ENCODE measurements around the gene STK32C. TPM values are rescaled to one million over a fixed set of nuclear protein-coding genes. Genes with fewer than 3 reads are reported as not detected.

The STK32C gene
- total and polyA plus RNA-seq, 7 donors, result 3.6 to 11.7 (median 6.6) TPM

DNA sequence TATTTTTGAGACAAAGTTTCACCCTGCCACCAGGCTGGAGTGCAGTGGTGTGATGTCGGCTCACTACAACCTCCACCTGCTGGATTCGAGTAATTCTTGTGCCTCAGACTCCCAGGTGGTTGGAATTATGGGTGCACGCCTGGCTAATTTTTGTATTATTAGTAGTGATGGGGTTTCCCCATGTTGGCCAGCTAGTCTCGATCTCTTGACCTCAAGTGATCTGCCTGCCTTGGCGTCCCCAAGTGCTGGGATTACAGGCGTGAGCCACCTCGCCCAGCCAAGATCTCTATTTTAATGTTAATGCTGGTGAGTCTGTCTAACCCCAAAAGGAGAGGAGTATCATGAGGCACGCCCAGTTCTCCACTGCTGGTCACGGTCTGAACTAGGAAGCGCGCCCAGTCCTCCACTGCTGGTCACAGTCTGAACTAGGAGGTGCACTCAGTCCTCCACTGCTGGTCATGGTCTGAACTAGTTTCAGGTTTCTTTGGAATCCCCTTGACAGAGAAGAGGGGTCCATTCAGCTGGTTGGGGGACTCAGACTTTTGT lies 18.7 kb upstream of the STK32C start:
- DNase-seq (no peak), ATAC-seq (no peak)
- Histone ChIP-seq H3K4me1 (peaks cover 22% of the 10 kb centered on the region), H3K4me3 (no peak overlapping the region), H3K27ac (no peak overlapping the region), H3K36me3 (ENCODE audit: insufficient read depth in 1 of 2, low read depth in 1 of 2) (peaks cover 0 to 4% of the 10 kb centered on the region in 2 donors), H3K27me3 (ENCODE audit: insufficient read depth in 3 of 3, low read length in 2 of 3) (no peaks in the 10 kb centered on the region), H3K9me3 (no peaks in the 10 kb centered on the region)
- intact Hi-C loops (cut with DNase I), result no loop called here
- 73 to 86% (median 81%) methylated on average over 11 of the region's 11 CpGs for WGBS, 3 donors
- TF ChIP-seq, protein P1, sequence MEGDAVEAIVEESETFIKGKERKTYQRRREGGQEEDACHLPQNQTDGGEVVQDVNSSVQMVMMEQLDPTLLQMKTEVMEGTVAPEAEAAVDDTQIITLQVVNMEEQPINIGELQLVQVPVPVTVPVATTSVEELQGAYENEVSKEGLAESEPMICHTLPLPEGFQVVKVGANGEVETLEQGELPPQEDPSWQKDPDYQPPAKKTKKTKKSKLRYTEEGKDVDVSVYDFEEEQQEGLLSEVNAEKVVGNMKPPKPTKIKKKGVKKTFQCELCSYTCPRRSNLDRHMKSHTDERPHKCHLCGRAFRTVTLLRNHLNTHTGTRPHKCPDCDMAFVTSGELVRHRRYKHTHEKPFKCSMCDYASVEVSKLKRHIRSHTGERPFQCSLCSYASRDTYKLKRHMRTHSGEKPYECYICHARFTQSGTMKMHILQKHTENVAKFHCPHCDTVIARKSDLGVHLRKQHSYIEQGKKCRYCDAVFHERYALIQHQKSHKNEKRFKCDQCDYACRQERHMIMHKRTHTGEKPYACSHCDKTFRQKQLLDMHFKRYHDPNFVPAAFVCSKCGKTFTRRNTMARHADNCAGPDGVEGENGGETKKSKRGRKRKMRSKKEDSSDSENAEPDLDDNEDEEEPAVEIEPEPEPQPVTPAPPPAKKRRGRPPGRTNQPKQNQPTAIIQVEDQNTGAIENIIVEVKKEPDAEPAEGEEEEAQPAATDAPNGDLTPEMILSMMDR (IDR thresholded peaks at IDR 0.05), result no peak

DNA sequence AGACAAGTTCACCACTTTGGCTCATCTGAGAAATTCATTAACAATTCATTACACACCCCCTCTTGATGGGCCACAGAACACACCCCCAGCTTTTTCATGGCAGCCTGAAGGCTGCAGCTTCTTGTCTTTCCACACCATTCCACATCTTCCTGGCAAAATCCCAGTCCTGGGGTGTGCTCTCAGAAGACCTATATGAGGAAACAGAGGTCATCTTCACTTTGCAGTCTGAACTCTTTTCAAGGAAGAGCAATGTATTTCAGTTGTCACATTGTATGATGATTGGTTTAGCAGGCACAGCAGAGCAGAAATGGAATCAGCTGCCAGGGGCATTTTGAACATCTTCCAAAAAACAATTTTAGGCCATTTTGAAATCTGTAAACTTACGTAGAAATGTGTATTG lies 16.4 kb upstream of the STK32C start:
- WGBS, 3 donors, result 71 to 77% (median 72%) methylated on average over 1 of the region's 1 CpG
- H3K4me1 ChIP-seq, result peaks cover 15% of the 10 kb centered on the region
- no peak for DNase-seq

DNA sequence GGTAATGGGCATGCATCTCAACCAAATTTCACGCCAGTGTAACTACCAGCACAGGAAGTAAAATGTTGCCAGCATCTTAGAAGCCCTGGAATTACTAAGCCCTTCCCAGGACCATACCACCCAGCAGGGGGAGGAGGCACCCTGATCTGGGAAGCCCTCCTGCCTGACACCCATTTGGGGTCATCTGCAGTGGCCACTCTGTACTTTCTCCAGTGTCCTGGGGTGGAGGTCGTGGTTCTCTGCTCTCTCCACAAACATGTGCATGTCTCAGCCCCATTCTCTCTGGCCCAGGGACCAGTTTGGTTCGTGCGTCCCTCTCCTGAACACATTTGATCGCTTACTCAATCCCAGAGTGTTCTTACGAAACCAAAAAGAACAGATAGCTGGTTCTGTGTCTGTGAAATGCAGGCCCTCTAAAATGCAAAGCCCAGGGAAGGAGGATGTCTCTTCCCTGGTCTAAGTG lies 14.9 kb upstream of the STK32C start:
- no peaks in the 10 kb centered on the region for H3K9me3 ChIP-seq
- H3K4me1 ChIP-seq, result peaks cover 13% of the 10 kb centered on the region
- intact Hi-C loops (cut with DNase I), result no loop called here
- TF ChIP-seq, protein P1 (IDR thresholded peaks at IDR 0.05), result no peak
- no peaks in the 10 kb centered on the region for H3K27me3 ChIP-seq (ENCODE audit: insufficient read depth in 3 of 3, low read length in 2 of 3)
- H3K27ac ChIP-seq, result no peak overlapping the region
- ATAC-seq (peak in 3 of 4 donors; percentile 12 to 31 (median 31)), DNase-seq (no peak)
- no peak overlapping the region for H3K4me3 ChIP-seq
- WGBS, 3 donors, result 60 to 81% (median 70%) methylated on average over 6 of the region's 6 CpGs
- peaks cover 0 to 4% of the 10 kb centered on the region in 2 donors for H3K36me3 ChIP-seq (ENCODE audit: insufficient read depth in 1 of 2, low read depth in 1 of 2)

More for the DNA sequence above, 16.4 kb upstream of the STK32C start:
- no peak overlapping the region for H3K27ac ChIP-seq
- no peak for ATAC-seq
- no peaks in the 10 kb centered on the region for H3K9me3 ChIP-seq
- TF ChIP-seq, protein P1 (IDR thresholded peaks at IDR 0.05), result no peak
- no peaks in the 10 kb centered on the region for H3K27me3 ChIP-seq (ENCODE audit: insufficient read depth in 3 of 3, low read length in 2 of 3)
- intact Hi-C loops (cut with DNase I), result no loop called here
- no peak overlapping the region for H3K4me3 ChIP-seq
- H3K36me3 ChIP-seq (ENCODE audit: insufficient read depth in 1 of 2, low read depth in 1 of 2), result peaks cover 0 to 4% of the 10 kb centered on the region in 2 donors

DNA sequence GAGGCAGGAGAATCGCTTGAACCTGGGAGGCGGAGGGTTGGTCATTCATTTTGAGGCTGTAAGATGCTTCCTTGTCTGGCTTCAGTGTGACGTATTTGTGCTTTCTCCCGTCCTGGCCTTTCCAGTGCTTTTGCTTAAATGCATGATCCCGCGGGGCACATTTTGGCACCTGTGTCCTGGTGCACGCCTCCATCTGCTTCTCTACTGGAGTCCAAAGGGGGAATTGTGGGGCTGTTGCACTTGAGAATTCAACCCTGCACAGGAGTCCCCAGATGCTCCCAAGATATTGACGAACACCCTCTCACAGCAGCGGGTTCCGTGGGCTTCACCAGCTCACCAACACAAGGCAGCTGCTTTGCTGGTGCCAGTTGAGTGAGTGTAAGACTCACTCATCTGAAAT lies 14.0 kb upstream of the STK32C start:
- Histone ChIP-seq H3K27me3 (ENCODE audit: insufficient read depth in 3 of 3, low read length in 2 of 3) (no peaks in the 10 kb centered on the region), H3K27ac (no peak overlapping the region), H3K4me3 (no peak overlapping the region), H3K36me3 (ENCODE audit: insufficient read depth in 1 of 2, low read depth in 1 of 2) (no peaks in the 10 kb centered on the region), H3K4me1 (peaks cover 13% of the 10 kb centered on the region), H3K9me3 (no peaks in the 10 kb centered on the region)
- WGBS, 3 donors, result 66 to 82% (median 74%) methylated on average over 10 of the region's 10 CpGs
- intact Hi-C loops (cut with DNase I), result no loop called here
- TF ChIP-seq, protein P1 (IDR thresholded peaks at IDR 0.05), result no peak
- ATAC-seq (no peak), DNase-seq (no peak)
